ENCODE measurements around the gene COL11A1.

GRCh38 chr1:102836991-102837390 is 271.3 kb downstream of the COL11A1 start:
- TF ChIP-seq CTCF (IDR thresholded peaks at IDR 0.05) = no peak
- TF ChIP-seq POLR2A (IDR thresholded peaks at IDR 0.05) = no peak
